GM19463 (cell line): ENCODE results near the gene XIRP1.

ENCODE experiments used
- ATAC-seq: cut with Tn5 transposase; IDR thresholded peaks from one replicate; pipeline ENCODE4 v1.9.1; 2021; ENCODE audit warnings: mild to moderate bottlenecking, moderate library complexity; ENCODE audit not compliant: unreplicated experiment

Gene XIRP1

GRCh38 chr3:39208463-39209055, 16.2 kb upstream of the XIRP1 start:
- no peak for ATAC-seq

- ATAC-seq: no peak
These were observed 15.2 kb upstream of the XIRP1 start for GRCh38 chr3:39207361-39208186.

GRCh38 chr3:39205919-39206516, 13.6 kb upstream of the XIRP1 start:
- ATAC-seq: no peak

GRCh38 chr3:39205131-39205530, 12.7 kb upstream of the XIRP1 start:
- ATAC-seq: no peak

GRCh38 chr3:39203860-39204259, 11.5 kb upstream of the XIRP1 start:
- ATAC-seq: no peak

- ATAC-seq: no peak
These were observed 11.0 kb upstream of the XIRP1 start for GRCh38 chr3:39203402-39203801.

- ATAC-seq: no peak
These were observed 9.7 kb upstream of the XIRP1 start for GRCh38 chr3:39202094-39202493.

- ATAC-seq: no peak
These were observed 4.4 kb upstream of the XIRP1 start for GRCh38 chr3:39196671-39197356.

- ATAC-seq: no peak
These were observed 3.6 kb upstream of the XIRP1 start for GRCh38 chr3:39196034-39196433.

- ATAC-seq: no peak
These were observed 996 bp upstream of the XIRP1 start for GRCh38 chr3:39193391-39193790.

- ATAC-seq: no peak
These were observed 622 bp downstream of the XIRP1 start for GRCh38 chr3:39191773-39192172.

GRCh38 chr3:39191111-39191510, 1.3 kb downstream of the XIRP1 start:
- ATAC-seq: no peak

GRCh38 chr3:39190281-39191025, 1.9 kb downstream of the XIRP1 start:
- no peak for ATAC-seq

GRCh38 chr3:39189959-39190269, 2.5 kb downstream of the XIRP1 start:
- no peak for ATAC-seq

- ATAC-seq: no peak
These were observed 3.0 kb downstream of the XIRP1 start for GRCh38 chr3:39189150-39189958.

- no peak for ATAC-seq
These were observed 3.9 kb downstream of the XIRP1 start for GRCh38 chr3:39188271-39189149.

- ATAC-seq: no peak
These were observed 4.8 kb downstream of the XIRP1 start for GRCh38 chr3:39187372-39188155.

GRCh38 chr3:39186692-39187151, 5.7 kb downstream of the XIRP1 start:
- ATAC-seq: no peak
